GM18861 (cell line): ENCODE data around the gene FARS2.

Experiments used
- ATAC-seq: cut with Tn5 transposase; IDR thresholded peaks from one replicate; pipeline ENCODE4 v1.9.1; 2021; ENCODE audit not compliant: unreplicated experiment

Gene FARS2

DNA sequence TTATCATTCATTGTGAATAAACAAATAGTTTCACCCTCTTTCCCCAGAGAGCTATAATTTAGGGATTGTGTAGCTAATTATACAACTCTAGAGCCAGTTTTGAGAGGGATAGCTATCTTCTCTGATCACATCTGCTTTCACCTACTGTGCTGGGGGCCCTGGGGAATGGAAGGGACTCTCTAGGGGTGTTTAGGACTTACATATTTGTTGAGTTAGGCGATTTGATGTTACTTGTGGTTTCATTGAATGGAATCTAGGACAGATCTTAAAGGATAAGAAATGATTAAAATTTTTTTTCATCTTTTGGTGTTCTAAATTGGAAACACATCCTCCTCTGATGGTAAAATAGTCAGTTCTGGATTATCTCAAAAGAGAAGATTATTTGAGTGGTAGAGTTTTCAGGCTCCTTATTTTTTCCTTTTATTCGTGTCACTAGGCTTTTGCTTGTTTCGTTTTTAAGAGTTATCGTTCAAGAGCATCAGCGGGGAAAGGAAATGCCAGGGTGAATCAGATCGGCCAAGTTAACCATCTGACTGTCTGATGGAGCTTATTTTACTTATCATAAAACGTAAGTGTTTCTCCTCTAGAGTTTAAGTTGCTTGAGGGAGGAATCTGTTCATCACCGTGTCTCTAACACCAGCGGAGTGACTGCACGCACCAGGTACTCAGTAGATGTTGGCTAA is 236.7 kb downstream of the FARS2 start:
- no peak for ATAC-seq

DNA sequence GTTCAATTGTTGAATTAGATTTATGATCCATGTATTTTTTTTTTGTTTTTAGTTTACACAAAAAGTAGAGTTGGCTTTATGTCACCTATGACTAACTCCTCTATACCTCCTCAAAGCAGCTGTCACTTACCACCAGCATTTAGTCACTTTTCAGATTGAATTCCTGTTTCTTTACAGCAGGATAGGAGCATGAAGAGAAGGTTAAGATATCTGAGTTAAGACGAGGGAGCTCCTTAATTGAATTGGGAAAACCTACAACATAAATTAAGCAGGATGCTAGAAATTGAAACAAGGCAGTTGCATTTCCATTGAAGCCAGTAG is 237.2 kb downstream of the FARS2 start:
- ATAC-seq = no peak

GRCh38 chr6:5499644-5500306 is 238.5 kb downstream of the FARS2 start:
- ATAC-seq = no peak

DNA sequence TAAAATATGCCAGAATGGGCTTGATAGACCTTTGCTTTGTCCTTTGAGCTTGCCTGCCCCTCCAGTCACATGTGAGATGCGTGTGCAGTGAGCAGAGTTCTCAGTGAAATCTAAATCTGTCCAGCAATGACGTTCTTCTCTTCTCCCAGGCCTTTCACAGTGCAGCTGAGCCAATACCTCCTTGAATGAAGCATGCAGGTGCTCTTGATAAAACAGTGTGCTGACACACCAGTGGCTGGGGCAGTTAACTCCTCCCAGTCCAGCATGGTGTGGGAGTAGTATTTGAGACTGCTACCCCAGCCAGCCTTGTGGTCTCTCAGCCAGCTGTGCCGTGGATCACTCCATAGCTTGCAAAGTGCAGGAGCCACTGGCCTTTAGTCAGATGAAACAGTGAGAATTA is 240.5 kb downstream of the FARS2 start:
- no peak for ATAC-seq

DNA sequence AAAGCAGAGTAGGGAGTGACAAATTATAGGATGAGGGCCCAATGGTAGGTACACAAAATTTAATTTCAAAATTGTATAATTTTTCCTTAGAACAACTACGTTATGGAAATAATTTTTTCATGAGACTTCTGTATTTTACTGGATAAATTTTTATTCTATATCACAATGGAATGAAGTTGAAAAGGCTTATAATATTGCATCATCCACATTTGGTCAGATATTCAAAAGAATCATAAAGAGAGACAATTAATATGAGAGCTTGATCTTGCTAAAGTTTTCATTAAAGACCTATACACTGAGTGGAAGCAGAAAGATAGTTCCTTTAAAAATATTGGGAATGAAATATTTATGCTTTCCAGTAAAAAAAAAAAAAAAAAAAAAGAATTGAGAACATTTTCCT is 242.8 kb downstream of the FARS2 start:
- ATAC-seq = no peak

DNA sequence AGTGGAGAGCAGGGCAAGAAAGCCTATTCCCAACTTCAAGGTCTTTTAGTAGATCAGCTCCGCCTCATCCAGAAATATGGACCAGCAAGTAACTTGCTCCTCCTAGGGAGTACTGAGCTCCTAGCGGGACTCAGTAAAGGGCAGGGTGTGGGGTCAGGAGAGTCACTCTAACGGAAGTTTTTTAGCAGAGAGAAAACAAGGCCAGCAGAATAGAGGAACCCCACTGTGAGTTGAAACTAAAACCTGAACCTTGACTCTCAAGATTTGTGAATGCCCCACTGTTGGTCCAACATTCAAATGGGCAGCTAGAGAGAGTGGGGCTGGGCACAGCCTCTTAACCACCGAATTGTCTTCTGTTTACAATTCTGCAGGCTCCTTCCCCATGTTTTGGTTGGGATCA is 244.8 kb downstream of the FARS2 start:
- peak; percentile 39 for ATAC-seq

DNA sequence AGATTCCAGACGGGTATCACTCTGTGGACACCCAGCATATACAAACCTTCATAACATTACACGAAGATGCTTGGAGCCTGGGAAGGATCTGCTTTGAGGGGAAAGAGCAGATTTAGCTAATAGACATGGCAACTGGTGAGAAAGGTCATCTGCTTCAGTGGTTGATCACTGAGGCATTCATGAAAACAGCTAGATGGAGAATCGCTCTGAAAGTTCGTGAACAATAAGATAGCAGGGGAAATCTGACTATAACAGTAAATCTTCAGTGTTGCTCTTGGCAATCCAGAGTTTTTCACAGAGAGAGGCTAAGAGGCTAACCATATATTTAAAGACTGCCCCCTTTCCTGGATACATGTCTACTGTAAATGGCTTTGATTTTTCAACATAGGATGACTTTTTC is 245.3 kb downstream of the FARS2 start:
- ATAC-seq = peak; percentile 12

DNA sequence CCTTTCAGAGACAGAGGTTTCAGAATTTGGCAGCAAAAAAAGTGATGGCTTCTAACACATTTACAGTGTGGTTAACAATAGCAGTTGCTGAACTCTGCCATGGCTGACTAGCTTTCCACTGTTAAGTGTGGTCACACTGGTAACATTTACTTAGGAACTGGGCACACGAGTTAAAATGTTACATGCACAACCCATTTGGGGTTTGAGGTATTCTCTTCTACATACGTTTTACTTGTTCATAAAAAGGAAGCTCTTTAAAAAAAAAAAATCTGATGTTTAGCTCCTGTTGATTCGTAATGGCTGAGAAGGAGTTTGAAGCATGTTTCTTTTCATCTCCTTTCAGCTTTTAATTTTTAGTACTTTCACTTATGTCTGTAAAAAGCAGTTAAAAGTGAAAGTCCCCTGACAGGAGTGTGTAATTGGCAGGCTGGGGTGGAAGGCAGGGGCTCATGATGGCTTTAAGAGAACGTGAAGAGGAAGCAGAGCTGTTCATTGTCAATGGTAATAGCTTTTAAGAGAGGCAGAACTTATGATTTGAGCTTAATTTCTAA is 245.9 kb downstream of the FARS2 start:
- ATAC-seq = peak; percentile 95

GRCh38 chr6:5509106-5509505 is 247.8 kb downstream of the FARS2 start:
- no peak for ATAC-seq

DNA sequence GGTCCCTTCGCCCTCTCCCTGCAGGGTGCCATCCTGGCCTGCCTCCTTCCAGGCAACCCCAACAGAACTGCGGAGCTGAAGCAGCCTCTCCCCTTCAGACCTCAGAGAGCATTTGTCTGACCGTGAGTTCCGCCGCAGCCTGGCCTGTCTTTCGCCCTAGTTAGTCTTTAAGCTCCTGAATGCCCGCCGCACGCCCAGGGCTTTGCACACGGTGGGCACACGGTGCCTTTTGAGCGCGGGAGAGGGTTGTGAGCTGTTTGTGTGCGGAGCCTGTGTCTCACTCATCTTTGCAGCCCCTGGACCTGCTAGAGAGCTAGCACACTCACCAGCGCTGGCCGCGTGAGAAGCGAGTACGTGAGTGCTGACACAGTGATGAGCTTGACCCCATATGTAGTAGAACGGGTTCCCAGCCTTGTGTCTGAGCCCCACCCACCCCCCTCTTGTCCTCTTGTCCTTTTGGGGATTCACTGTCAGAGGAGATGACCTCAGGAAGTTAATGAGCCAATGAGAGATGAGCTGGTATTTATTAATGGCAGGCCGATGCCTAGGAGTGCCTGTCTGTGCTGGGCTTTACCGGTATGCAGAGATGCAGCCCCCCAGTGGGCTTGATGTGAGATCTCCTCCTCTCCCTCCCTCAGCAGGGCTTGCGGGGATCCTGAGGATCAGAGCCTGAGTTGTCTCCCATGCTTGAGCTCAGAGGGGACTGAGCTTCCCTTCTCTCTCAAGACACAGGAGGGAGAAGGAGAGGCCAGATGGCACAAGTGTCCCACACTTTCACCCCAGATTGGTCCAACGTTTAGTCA is 249.2 kb downstream of the FARS2 start:
- no peak for ATAC-seq

GRCh38 chr6:5511954-5512353 is 250.6 kb downstream of the FARS2 start:
- ATAC-seq = no peak

DNA sequence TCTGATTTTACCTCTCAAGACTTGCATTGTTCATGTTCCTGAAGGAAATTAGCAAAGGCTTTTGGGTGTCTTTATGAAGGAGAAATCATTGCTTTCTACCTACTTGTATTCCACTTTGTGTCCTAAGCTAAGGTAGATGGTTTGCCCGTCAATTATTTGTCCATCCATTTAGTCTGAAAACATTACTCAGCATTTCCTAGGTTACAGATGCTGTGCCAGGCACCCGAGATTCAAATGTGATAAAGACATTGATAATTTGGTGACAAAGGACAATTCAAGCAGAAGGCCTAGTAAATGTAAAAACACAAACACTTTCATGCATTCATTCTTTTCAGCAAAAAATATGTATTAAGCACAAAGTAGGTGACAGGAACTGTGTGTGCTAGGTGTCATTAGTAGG is 251.1 kb downstream of the FARS2 start:
- no peak for ATAC-seq

GRCh38 chr6:5513408-5513807 is 252.1 kb downstream of the FARS2 start:
- no peak for ATAC-seq

GRCh38 chr6:5514353-5514752 is 253.0 kb downstream of the FARS2 start:
- no peak for ATAC-seq

- no peak for ATAC-seq
Observed at GRCh38 chr6:5515200-5515599, 253.9 kb downstream of the FARS2 start.

GRCh38 chr6:5516036-5516435 is 254.7 kb downstream of the FARS2 start:
- no peak for ATAC-seq

GRCh38 chr6:5517796-5518195 is 256.5 kb downstream of the FARS2 start:
- ATAC-seq = peak; percentile 42

GRCh38 chr6:5518936-5519491 is 257.7 kb downstream of the FARS2 start:
- ATAC-seq = no peak

- ATAC-seq = no peak
Observed at GRCh38 chr6:5520796-5521195, 259.5 kb downstream of the FARS2 start.

- no peak for ATAC-seq
Observed at GRCh38 chr6:5521322-5521721, 260.0 kb downstream of the FARS2 start.

GRCh38 chr6:5522147-5522546 is 260.8 kb downstream of the FARS2 start:
- no peak for ATAC-seq

DNA sequence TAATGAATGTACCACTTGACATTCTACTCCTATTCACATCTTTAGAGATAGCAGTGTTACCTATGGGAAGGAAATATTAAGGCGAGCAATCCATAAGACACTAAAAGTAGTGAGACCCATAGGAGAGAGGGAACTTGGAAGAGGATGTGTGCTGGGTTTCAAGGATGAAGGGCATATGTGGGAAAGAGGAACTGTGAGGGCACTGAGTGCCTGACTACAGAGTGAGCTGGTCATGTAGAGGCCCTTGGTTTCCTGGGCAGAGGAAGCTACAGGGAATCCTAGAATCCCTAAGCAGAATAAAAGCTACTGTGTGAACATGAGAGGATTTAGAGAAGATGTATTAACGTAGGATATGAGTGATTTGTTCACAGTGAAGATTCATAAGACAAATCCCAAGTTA is 262.8 kb downstream of the FARS2 start:
- ATAC-seq = no peak
